ENCODE measurements around the gene TMCC1. TPM values are rescaled to one million over a fixed set of nuclear protein-coding genes. Genes with fewer than 3 reads are reported as not detected.
A peak's percentile ranks its signal among the peaks of the same experiment; 100 is the strongest.
"Not testable (repeated sequence)": the region's sequence is repeated elsewhere in the genome, so short reads cannot be mapped to it uniquely, and the experiment has no call there.

Gene TMCC1
- total RNA-seq, 1 donor from 2014 or later = 22.4 TPM

DNA sequence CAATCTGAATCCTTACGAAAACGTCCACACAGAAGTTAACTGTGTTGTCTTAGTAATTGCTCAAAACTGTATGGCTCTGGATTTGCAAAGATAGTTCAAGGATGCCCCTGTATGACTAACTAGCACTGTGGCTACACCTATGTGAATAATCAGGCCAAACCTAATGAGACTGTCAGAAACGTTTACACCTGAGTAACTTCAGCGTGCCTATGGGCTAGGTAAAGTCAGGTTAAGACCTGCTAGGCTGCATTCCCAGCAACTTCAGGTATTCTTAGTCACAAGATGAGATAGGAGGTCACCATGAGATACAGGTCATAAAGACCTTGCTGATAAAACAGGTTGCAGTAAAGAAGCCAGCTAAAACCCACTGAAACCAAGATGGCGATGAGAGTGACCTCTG is 199.3 kb downstream of the TMCC1 start:
- Mint-ChIP-seq H3K27ac (no peak overlapping the region), H3K9me3 (no peaks in the 10 kb centered on the region), H3K4me1 (ENCODE audit: low read depth) (peaks cover 11% of the 10 kb centered on the region), H3K36me3 (ENCODE audit: low read depth) (no peaks in the 10 kb centered on the region), H3K4me3 (no peak overlapping the region), H3K27me3 (ENCODE audit: insufficient read depth) (no peaks in the 10 kb centered on the region)
- DNase-seq (ENCODE audit: low spot score) = no peak
- intact Hi-C loops (cut with micrococcal nuclease) = no loop called here

DNA sequence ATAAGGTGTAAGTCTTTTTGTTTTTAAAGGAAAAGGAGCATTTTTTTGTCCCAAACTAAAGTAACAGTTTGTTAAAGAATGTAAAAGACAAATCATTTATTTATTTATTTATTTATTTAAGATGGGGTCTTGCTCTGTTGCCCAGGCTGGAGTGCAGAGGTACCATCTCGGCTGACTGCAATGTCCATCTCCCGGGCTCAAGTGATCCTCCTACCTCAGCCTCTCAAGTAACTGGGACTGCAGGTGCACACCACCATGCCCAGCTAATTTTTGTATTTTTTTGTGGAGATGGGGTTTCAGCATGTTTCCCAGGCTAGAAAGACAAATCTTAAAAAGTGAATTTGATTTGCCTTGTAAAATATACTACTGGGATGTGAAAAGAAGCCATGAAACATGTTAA is 200.8 kb downstream of the TMCC1 start:
- Mint-ChIP-seq H3K9me3 (no peaks in the 10 kb centered on the region), H3K4me1 (ENCODE audit: low read depth) (peaks cover 11% of the 10 kb centered on the region), H3K27ac (no peak overlapping the region), H3K36me3 (ENCODE audit: low read depth) (no peaks in the 10 kb centered on the region), H3K4me3 (no peak overlapping the region), H3K27me3 (ENCODE audit: insufficient read depth) (no peaks in the 10 kb centered on the region)
- no peak for DNase-seq (ENCODE audit: low spot score)
- intact Hi-C loops (cut with micrococcal nuclease) = no loop called here

DNA sequence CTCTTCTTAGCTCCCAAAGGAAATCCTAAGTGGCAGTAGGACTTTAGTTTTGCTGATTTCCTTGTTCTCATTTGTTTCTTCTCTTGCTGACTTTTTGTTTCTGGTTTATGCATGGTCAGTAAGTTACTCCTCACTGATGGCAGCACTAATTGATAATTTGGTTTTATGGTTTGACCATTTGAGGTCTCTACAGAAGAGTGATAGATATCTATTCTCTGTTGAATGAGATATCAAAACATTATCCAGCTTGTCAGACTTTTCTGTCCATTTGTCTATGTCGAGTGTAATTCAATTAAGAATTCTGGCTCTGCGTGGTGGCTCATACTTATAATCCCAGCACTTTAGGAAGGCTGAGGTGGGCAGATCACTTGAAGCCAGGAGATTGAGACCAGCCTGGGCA is 202.5 kb downstream of the TMCC1 start:
- H3K27ac Mint-ChIP-seq = no peak overlapping the region
- H3K4me1 Mint-ChIP-seq (ENCODE audit: low read depth) = peaks cover 11% of the 10 kb centered on the region
- intact Hi-C loops (cut with micrococcal nuclease) = no loop called here
- no peaks in the 10 kb centered on the region for H3K27me3 Mint-ChIP-seq (ENCODE audit: insufficient read depth)
- no peak overlapping the region for H3K4me3 Mint-ChIP-seq
- no peak for DNase-seq (ENCODE audit: low spot score)
- no peaks in the 10 kb centered on the region for H3K36me3 Mint-ChIP-seq (ENCODE audit: low read depth)
- H3K9me3 Mint-ChIP-seq = no peaks in the 10 kb centered on the region

DNA sequence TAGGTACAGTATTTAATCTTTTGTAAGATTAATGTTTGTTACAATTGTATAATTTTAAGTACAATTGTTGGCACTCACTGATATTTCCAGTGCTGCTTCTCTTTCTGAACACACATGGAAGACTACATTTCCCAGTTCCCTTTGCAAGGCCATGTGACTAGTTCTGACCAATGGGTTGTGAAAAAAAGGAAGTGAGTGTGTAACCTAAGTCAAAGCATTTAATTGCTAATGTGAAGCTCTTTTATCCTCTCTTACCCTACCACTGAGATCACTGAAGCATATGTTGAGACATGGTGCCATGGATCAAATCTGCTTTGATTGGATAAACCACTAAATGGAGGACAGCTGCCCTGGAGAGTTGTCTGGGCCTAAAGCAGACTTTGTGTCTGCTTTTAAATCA is 203.1 kb downstream of the TMCC1 start:
- DNase-seq (ENCODE audit: low spot score) = peak; percentile 16
- Mint-ChIP-seq H3K4me3 (no peak overlapping the region), H3K36me3 (ENCODE audit: low read depth) (no peaks in the 10 kb centered on the region), H3K27me3 (ENCODE audit: insufficient read depth) (no peaks in the 10 kb centered on the region), H3K9me3 (no peaks in the 10 kb centered on the region), H3K4me1 (ENCODE audit: low read depth) (peaks cover 11% of the 10 kb centered on the region), H3K27ac (no peak overlapping the region)
- intact Hi-C loops (cut with micrococcal nuclease) = no loop called here

DNA sequence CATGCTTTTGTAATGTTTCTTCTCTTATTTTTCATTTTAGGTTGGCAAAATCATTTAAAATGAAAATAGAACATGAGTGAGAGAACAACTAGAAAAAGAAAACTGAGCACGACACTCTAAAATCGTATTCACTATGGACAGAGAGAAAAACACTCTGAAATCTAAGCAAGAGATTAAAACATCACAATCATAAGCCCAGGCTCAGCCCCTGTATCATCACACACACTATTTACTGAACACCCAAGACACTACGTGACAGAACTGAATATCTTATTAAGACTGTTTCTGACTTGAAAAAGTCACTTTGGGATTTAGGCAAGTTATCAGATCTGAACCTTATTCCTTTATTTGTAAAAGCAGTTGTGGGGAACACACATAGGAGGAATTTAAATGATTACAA is 204.5 kb downstream of the TMCC1 start:
- H3K36me3 Mint-ChIP-seq (ENCODE audit: low read depth) = no peaks in the 10 kb centered on the region
- no peak overlapping the region for H3K4me3 Mint-ChIP-seq
- H3K27me3 Mint-ChIP-seq (ENCODE audit: insufficient read depth) = no peaks in the 10 kb centered on the region
- no peaks in the 10 kb centered on the region for H3K9me3 Mint-ChIP-seq
- H3K27ac Mint-ChIP-seq = no peak overlapping the region
- peaks cover 11% of the 10 kb centered on the region for H3K4me1 Mint-ChIP-seq (ENCODE audit: low read depth)
- DNase-seq (ENCODE audit: low spot score) = no peak
- intact Hi-C loops (cut with micrococcal nuclease) = no loop called here

DNA sequence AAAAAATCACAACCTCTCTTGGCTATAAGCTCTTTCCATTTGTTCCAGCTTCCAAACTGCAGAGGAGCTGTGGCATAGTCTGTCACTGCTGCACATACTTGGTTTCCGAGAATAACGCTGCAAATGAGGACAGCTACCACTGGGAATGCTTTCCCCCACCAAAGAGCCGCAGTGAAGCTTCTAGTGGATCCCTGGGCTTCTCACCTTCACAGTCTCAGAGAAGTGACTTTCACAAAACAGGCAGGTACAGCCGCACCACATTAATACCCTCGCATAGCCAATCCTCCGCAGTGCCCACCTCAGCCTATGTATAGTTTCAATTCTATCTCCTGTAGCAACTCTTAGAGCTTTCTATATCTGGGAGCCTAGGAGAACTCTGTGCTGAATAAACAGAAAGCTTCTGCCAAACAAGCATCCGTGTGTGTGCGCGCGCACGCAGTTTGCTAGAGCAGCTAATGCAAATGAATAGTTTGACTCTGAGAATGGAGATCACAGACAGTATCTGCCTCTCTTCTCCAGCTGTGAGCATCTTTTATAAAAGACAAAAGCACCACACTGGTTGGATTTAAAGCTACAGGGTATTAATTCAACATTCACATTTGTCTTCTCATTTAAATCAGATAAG is 205.1 kb downstream of the TMCC1 start:
- Mint-ChIP-seq H3K36me3 (ENCODE audit: low read depth) (no peaks in the 10 kb centered on the region), H3K4me1 (ENCODE audit: low read depth) (peaks cover 11% of the 10 kb centered on the region), H3K4me3 (no peak overlapping the region), H3K9me3 (no peaks in the 10 kb centered on the region), H3K27me3 (ENCODE audit: insufficient read depth) (no peaks in the 10 kb centered on the region), H3K27ac (no peak overlapping the region)
- intact Hi-C loops (cut with micrococcal nuclease) = no loop called here
- DNase-seq (ENCODE audit: low spot score) = no peak

DNA sequence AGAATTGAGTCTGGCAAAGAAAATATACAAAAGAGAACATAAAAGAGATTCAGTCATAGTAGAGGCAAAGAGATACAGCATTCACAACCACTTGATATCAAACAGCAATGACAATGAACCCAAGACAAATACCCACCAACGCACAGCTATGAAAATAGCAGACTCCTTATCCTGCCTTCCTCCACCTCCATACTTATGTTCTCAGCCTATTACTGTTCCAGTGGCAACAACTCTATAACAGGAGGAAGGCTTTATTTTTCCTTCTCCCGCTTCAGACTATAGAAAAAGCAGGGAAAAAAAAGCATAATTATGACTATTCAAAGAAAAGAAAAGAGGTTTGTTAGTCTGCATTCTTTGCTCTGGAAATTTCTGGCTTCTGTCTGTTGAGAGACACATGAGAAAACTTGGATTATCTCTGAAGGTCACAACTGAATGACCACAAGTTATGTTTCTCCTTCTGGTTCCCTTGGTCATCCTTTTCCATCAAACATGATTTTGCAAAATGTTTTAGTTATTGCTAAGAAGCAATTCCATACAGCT is 205.9 kb downstream of the TMCC1 start:
- no peaks in the 10 kb centered on the region for H3K36me3 Mint-ChIP-seq (ENCODE audit: low read depth)
- H3K27ac Mint-ChIP-seq = no peak overlapping the region
- H3K4me3 Mint-ChIP-seq = no peak overlapping the region
- no peaks in the 10 kb centered on the region for H3K9me3 Mint-ChIP-seq
- intact Hi-C loops (cut with micrococcal nuclease) = no loop called here
- no peak for DNase-seq (ENCODE audit: low spot score)
- no peaks in the 10 kb centered on the region for H3K27me3 Mint-ChIP-seq (ENCODE audit: insufficient read depth)
- peaks cover 11% of the 10 kb centered on the region for H3K4me1 Mint-ChIP-seq (ENCODE audit: low read depth)

DNA sequence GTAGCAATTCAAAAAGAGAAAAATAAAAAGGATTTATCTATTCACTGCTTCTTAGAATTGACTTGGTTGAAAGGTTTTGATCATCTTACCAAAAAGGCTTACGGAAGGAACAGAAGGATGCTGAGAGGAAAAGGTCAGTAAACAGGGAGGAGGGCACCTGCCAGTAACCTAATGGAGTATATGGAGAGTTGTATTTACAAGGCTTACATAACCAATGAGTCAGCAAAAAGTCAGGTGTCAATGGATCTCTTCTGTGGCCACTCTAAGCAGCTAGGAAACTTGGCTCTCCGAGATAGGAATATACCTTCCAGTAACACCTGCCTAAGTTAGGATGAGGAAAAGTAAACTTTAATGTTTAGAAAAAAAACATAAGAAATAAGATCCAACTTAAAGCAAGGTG is 206.6 kb downstream of the TMCC1 start:
- H3K27ac Mint-ChIP-seq = no peak overlapping the region
- H3K4me3 Mint-ChIP-seq = no peak overlapping the region
- no peaks in the 10 kb centered on the region for H3K9me3 Mint-ChIP-seq
- H3K27me3 Mint-ChIP-seq (ENCODE audit: insufficient read depth) = no peaks in the 10 kb centered on the region
- no peak for DNase-seq (ENCODE audit: low spot score)
- H3K4me1 Mint-ChIP-seq (ENCODE audit: low read depth) = peaks cover 11% of the 10 kb centered on the region
- intact Hi-C loops (cut with micrococcal nuclease) = no loop called here
- no peaks in the 10 kb centered on the region for H3K36me3 Mint-ChIP-seq (ENCODE audit: low read depth)

DNA sequence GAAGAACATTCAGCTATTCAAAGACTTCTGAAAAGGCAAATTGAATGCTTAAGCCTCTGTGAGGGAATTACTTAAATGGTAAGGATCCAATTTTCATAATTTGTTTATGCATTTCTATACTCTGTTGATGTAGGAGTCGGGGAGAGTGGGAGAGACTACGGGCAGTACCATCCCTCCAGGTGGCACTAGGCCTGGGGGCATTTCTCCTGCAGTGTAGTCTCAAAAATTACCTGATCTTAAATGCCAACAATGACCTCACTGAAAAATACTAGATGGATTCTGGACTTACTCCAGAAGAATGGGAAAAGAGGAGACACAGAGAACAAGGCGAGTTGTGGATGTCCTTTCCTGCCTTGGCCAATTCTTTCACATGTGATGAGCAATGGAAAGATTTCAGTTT is 209.2 kb downstream of the TMCC1 start:
- no peak overlapping the region for H3K27ac Mint-ChIP-seq
- H3K27me3 Mint-ChIP-seq (ENCODE audit: insufficient read depth) = no peaks in the 10 kb centered on the region
- H3K36me3 Mint-ChIP-seq (ENCODE audit: low read depth) = no peaks in the 10 kb centered on the region
- DNase-seq (ENCODE audit: low spot score) = no peak
- H3K4me3 Mint-ChIP-seq = no peak overlapping the region
- H3K9me3 Mint-ChIP-seq = no peaks in the 10 kb centered on the region
- intact Hi-C loops (cut with micrococcal nuclease) = no loop called here
- H3K4me1 Mint-ChIP-seq (ENCODE audit: low read depth) = no peaks in the 10 kb centered on the region

DNA sequence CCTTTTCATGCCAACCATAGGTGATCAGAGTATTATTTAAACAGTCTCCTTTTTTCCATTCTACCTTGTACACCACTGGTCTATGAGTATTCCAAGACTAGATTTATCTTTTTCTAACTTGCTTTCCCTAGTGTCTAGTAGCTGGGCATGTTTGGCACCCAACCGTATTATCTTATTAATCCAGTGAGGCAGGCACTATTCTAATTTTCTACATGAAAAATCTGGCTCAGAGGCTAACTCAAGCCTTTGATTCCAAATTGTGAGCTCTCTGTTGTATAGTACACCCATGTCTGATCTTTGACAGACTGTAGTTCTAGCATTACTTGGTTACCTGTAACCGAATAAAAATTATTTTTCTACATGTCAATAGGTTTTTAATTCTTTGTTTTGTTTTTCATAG is 210.3 kb downstream of the TMCC1 start:
- no peak for DNase-seq (ENCODE audit: low spot score)
- Mint-ChIP-seq H3K4me1 (ENCODE audit: low read depth) (no peaks in the 10 kb centered on the region), H3K36me3 (ENCODE audit: low read depth) (no peaks in the 10 kb centered on the region), H3K27ac (no peak overlapping the region), H3K9me3 (no peaks in the 10 kb centered on the region), H3K27me3 (ENCODE audit: insufficient read depth) (no peaks in the 10 kb centered on the region), H3K4me3 (no peak overlapping the region)
- intact Hi-C loops (cut with micrococcal nuclease) = no loop called here

DNA sequence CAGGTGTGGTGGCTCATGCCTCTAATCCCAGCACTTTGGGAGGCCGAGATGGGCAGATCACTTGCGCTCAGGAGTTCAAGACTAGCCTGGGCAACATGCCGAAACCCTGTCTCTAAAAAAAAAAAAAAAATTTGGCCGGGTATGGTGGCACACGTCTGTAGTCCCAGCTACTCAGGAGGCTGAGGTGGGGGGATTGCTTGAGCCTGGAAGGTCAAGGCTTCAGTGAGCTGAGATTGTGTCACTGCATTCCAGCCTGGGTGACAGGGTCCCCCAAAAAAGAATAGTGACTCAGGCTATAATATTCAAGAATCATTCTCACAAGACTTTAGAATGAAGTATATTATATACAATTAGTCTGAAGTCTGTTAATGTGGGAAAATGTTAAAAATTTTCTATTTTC is 216.5 kb downstream of the TMCC1 start:
- Mint-ChIP-seq H3K4me3 (no peak overlapping the region), H3K27me3 (ENCODE audit: insufficient read depth) (peaks cover 1% of the 10 kb centered on the region), H3K9me3 (no peaks in the 10 kb centered on the region), H3K4me1 (ENCODE audit: low read depth) (no peaks in the 10 kb centered on the region), H3K27ac (no peak overlapping the region), H3K36me3 (ENCODE audit: low read depth) (no peaks in the 10 kb centered on the region)
- intact Hi-C loops (cut with micrococcal nuclease) = no loop called here
- no peak for DNase-seq (ENCODE audit: low spot score)

DNA sequence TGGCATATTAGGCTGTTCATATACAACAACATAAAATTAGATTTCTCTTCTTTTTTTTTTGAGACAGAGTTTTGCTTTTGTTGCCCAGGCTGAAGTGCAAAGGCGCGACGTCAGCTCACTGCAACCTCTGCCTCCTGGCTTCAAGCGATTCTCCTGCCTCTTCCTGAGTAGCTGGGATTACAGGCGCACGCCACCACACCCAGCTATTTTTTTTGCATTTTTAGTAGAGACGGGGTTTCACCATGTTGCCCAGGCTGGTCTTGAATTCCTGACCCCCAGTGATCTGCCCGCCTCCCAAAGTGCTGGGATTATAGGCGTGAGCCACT is 218.8 kb downstream of the TMCC1 start:
- DNase-seq (ENCODE audit: low spot score); H3K27ac Mint-ChIP-seq; intact Hi-C loops (cut with micrococcal nuclease); H3K4me1 Mint-ChIP-seq (ENCODE audit: low read depth); H3K36me3 Mint-ChIP-seq (ENCODE audit: low read depth); H3K4me3 Mint-ChIP-seq; H3K27me3 Mint-ChIP-seq (ENCODE audit: insufficient read depth); H3K9me3 Mint-ChIP-seq: not testable (repeated sequence)

DNA sequence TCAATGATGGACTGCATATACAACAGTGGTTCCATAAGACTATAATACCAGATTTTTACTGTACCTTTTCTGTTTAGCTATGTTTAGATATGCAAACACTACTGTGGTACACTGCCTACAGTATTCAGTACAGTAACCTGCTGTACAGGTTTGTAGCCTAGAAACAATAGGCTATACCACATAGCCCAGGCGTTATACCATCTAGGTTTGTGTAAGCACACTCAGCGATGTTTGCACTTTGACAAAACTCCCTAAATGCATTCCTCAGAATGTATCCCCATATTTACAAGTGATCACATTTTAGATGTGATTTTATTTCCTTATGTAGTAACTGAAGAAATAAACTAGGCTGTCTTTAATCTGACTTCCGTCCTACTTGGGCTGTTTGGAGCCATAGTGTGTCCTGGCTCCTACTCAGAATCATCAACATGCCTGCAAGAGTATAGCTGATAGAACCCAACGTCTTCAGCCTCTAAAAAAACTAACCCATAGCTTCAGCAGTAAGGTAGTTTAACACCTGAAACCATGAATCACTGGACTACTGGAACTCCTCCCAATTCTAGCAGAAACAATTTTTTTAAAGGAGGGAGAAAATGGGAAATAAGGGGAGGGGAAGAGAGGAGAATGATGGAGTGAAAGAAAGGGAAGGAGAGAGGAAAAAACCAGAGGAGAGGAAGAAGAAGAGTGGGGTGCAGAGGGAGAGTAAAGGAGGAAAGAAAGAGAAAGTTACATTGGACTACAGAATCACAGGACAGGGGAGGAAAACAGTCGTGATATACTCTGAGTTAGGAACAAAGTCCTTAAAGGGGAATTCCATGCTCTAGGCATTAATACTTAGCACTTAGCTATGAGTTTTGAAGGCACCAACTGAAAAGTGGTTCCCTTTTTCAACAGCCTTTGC is 219.4 kb downstream of the TMCC1 start:
- Mint-ChIP-seq H3K4me1 (ENCODE audit: low read depth) (no peaks in the 10 kb centered on the region), H3K27ac (no peak overlapping the region), H3K9me3 (no peaks in the 10 kb centered on the region), H3K36me3 (ENCODE audit: low read depth) (peaks cover 8% of the 10 kb centered on the region), H3K4me3 (no peak overlapping the region), H3K27me3 (ENCODE audit: insufficient read depth) (peaks cover 1% of the 10 kb centered on the region)
- DNase-seq (ENCODE audit: low spot score) = no peak
- intact Hi-C loops (cut with micrococcal nuclease) = no loop called here
